Hematopoietic multipotent progenitor cell treated with erythropoietin and hydrocortisone succinate and interleukin-3 and kit ligand, for 17 days (in vitro differentiated cells): ENCODE measurements around the gene OR5M8.

Experiments used
- DNase-seq: peaks from one replicate; pipeline ENCODE4 v3.0.0-alpha.2; 2015; ENCODE audit warnings: low spot score

The OR5M8 gene

GRCh38 chr11:56491270-56491669 is at the start of gene OR5M8:
Gene OR5M8, minus strand, starts transcription at chr11:56491370. Its CDS starts 0 bp downstream, at chr11:56491370.
- no peak for DNase-seq

DNA sequence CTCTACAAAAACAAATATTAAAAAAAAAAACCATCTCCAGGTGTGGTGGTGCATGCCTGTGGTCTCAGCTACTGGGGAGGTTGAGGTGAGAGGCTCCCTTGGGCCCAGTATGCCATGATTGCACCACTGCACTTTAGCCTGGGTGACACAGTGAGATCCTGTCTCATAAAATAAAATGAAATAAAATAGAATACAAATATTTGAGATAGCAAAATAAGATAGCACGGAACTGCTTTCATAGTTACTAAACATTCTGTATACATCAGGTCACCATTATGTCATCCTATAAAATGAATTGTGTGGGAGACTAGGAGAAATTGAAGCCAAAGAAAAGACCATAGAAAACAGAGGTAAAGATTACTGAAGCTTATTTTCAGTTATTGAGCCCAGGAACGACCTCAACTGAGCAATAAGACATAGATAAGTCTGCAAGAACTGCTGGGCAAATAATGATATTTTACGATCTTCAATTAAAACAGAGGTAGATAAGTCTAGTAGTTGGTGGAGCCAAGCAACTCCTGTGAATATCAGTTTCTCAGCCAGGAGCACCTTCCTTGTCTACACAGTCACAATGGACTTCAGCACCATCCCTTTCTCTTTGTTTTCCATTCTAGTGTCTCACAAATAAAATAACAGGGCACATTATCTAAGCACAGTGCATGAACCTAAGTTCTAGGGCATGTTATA is 42.0 kb upstream of the OR5M8 start:
- no peak for DNase-seq

- no peak for DNase-seq
Measured at GRCh38 chr11:56531856-56532255, 40.7 kb upstream of the OR5M8 start.

DNA sequence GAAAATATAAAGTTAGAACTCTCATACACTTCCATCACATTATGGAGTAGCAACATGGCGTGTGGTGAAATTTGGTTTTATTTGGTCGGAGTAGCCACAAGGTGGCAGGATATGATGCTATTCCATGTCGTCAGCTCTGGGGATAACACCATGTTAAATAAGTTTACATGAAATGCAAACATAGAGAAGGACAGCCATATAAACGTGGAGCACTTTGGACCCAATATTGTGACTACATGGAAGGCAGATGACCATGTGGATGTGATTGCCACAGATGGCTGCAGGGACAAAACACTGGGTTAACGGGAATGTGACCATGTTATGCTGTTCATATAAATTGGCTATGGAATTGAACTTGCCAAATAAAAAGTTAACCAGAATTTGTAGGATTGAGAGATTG is 30.8 kb upstream of the OR5M8 start:
- DNase-seq = no peak

DNA sequence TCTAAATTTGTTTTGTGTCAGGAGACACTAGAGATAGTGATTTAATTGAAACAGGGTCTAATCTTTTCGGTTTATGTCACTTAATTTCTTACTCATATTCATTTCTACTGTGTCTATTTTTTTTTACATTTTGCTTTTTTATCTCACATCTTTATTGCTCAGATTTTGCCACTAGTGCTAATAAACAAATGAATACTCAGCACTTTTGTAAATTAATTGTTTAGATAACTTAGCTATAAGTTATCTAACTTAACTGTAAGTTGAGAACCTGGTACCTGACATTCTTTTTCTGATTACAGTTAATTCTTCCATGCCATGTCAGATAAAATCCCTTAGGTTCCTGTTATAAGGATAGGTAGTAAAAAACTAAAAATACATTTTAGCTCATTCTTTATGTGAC is 22.1 kb upstream of the OR5M8 start:
- no peak for DNase-seq

DNA sequence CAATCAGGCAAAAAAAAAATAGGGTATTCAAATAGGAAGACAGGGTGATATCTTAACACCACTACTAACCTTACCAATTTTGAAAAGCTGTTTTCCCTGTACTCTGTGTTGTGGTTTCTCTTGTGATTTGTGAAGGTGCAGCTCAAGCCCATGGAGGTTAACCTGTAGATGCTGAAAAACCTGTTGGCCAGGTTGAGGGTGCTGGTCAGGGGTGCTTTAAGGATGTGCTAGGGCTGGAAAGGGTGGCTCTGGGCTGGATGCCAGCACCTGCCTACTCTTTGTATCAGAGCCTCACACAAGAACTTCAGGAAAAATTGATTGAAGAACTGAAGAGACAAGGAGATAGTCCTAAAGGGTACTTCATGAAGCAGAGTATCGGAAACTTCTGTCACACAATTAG is 18.3 kb upstream of the OR5M8 start:
- no peak for DNase-seq

DNA sequence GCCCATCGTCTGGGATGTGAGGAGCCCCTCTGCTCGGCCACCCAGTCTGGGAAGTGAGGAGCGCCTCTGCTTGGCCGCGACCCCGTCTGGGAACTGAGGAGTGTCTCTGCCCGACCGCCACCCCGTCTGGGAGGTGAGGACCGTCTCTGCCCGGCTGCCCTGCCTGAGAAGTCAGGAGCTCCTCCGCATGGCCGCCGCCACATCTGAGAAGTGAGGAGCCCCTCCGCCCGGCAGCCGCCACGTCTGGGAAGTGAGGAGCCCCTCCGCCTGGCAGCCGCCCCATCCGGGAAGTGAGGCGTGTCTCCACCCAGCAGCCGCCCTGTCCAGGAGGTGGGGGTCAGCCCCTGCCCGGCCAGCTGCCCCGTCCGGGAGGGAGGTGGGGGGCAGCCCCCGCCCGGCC is 5.8 kb upstream of the OR5M8 start:
- DNase-seq = no peak

DNA sequence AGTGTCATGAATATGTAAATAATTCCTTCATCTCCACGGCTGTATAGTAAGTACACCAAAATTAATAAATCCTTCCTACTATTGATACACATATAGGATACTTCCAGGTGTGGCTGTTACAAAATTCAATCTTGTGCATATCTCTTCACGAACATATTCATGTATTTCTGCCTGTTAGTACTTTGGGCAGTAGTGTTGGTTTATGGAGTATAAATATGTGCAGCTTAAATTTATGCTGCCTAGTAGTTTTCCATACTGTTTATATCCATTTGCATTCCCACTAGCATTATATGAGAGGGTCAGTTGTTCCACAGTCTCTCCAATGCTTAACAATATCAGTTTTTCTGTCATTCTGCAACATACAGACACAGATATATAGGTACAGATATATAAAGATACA is 3.9 kb upstream of the OR5M8 start:
- no peak for DNase-seq

- DNase-seq = no peak
Measured at GRCh38 chr11:56486801-56487200, 4.4 kb downstream of the OR5M8 start.

- DNase-seq = no peak
Measured at GRCh38 chr11:56474729-56475235, 16.4 kb downstream of the OR5M8 start.

DNA sequence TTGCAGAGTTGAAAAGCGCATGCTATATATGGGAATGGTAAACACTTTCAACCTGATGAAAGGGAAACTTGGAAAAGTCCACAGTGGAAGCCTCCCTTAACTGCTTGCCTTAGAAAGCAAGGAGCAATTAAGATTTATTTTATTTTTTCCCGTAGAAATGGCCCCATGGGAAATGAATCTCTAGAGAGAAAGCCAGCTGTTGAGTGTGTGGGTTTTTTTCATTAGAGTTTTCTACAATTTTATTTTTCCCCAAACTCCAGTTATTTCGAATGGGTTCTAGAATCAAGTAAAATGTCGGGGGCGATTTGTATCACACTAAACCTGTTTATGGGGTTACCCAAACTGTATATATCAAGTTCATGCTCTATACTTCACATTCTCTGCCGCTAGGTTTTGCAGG is 17.9 kb downstream of the OR5M8 start, which contains the start of gene OR5M3:
Gene OR5M3 (minus strand): TSS at position 101 of the 400 bp plus-strand sequence. CDS start 2,855 bp downstream, outside the sequence.
- DNase-seq = no peak

- DNase-seq = no peak
Measured at GRCh38 chr11:56457076-56457475, 34.1 kb downstream of the OR5M8 start.

DNA sequence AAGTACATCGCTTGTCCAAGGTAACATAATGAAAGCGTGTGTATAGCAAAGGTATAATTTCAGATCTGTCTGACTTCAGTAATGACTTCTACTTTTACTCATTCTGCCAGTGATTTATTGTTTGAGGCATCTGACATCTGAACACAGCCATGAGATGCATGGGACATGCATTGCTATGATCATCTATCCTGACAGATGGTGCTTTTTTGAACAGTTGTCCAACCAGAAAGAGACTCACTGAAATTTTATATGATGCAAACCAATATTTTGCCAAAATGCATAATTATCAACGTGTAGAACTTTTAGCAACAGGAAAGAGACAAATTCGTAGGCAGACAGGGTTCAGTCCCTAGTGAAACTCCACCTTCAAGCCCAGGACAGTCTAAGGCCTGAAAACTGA is 37.6 kb downstream of the OR5M8 start:
- no peak for DNase-seq
